B cell (primary cell): Measurements from ENCODE around the gene TRIOBP.

Experiments used
- EZH2 ChIP-seq: IDR thresholded peaks from 2 replicates; pipeline ENCODE4 v1.6.1; 2012; ENCODE audit warnings: borderline replicate concordance, low read depth, mild to moderate bottlenecking, moderate library complexity, low read length; ENCODE audit not compliant: insufficient read depth, poor library complexity, severe bottlenecking
- TF ChIP-seq, protein P1 (sequence below): fragments of 200-600 bp; IDR thresholded peaks from one replicate; pipeline ENCODE4 v1.8.0; 2022; ENCODE audit warnings: antibody characterized with exemption, mild to moderate bottlenecking

DNA sequence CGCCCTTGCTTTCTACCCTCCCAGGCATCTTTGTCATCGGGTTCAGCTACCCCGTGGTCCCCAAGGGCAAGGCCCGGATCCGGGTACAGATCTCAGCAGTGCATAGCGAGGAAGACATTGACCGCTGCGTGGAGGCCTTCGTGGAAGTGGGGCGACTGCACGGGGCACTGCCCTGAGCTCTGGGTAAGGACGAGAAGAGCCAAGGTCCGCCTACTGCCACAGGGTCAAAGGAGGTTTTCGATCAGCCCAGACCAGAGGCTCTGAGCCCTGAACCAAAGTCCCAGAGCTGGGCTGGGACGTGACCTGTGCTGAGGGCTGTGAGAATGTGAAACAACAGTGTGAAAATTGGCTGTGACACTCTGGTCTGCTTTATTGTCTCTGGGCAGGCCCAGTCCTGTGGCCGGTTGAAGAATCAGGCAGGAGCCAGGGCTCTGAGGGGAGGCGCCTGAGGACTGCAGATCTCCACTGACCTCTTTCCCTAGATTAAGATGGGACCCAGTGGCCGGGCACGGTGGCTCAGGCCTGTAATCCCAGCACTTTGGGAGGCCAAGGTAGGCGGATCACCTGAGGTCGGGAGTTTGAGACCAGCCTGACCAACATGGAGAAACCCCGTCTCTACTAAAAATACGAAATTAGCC lies 119.8 kb downstream of the TRIOBP start:
- TF ChIP-seq, protein P1, sequence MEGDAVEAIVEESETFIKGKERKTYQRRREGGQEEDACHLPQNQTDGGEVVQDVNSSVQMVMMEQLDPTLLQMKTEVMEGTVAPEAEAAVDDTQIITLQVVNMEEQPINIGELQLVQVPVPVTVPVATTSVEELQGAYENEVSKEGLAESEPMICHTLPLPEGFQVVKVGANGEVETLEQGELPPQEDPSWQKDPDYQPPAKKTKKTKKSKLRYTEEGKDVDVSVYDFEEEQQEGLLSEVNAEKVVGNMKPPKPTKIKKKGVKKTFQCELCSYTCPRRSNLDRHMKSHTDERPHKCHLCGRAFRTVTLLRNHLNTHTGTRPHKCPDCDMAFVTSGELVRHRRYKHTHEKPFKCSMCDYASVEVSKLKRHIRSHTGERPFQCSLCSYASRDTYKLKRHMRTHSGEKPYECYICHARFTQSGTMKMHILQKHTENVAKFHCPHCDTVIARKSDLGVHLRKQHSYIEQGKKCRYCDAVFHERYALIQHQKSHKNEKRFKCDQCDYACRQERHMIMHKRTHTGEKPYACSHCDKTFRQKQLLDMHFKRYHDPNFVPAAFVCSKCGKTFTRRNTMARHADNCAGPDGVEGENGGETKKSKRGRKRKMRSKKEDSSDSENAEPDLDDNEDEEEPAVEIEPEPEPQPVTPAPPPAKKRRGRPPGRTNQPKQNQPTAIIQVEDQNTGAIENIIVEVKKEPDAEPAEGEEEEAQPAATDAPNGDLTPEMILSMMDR = no peak
- TF ChIP-seq EZH2 = no peak
